HepG2 (cell line): ENCODE results near the gene CTCF. TPM values are rescaled to one million over a fixed set of nuclear protein-coding genes. Genes with fewer than 3 reads are reported as not detected.

ENCODE experiments used
- KDM5B ChIP-seq: sonication (generic); formaldehyde crosslinking; IDR thresholded peaks from 2 replicates; pipeline ENCODE4 v1.4.0; 2020; ENCODE audit warnings: missing genetic modification reagents, mild to moderate bottlenecking, borderline replicate concordance
- RBM22 ChIP-seq: fragments of 200-400 bp; formaldehyde crosslinking; optimal IDR thresholded peaks from 2 replicates; pipeline ENCODE3; 2017; ENCODE audit warnings: mild to moderate bottlenecking, low read length, moderate library complexity
- REPIN1 ChIP-seq: sonication (generic); formaldehyde crosslinking; IDR thresholded peaks from 2 replicates; pipeline ENCODE4 v1.8.0; 2022; ENCODE audit warnings: missing genetic modification reagents, low read depth, mild to moderate bottlenecking, borderline replicate concordance
- SOX6 ChIP-seq, 2 experiments: fragments of 450-650 bp in 1 of 2; sonication (generic) in 1 of 2; formaldehyde crosslinking in 1 of 2; IDR thresholded peaks; 2 replicates each; pipeline versions ENCODE4 v1.4.0 to v1.6.1; 2017 to 2020; ENCODE audit warnings: antibody characterized with exemption in 1 of 2, mild to moderate bottlenecking in 1 of 2, missing genetic modification reagents in 1 of 2
- ZNF260 ChIP-seq: sonication (generic); formaldehyde crosslinking; IDR thresholded peaks from 2 replicates; pipeline ENCODE4 v1.4.0; 2020; ENCODE audit warnings: missing genetic modification reagents, low read depth, mild to moderate bottlenecking, borderline replicate concordance
- ZNF292 ChIP-seq: sonication (generic); formaldehyde crosslinking; IDR thresholded peaks from 2 replicates; pipeline ENCODE4 v1.8.1; 2022; ENCODE audit warnings: mild to moderate bottlenecking, low read depth, missing genetic modification reagents, borderline replicate concordance
- ZNF44 ChIP-seq: sonication (generic); formaldehyde crosslinking; IDR thresholded peaks from 2 replicates; pipeline ENCODE4 v1.5.1; 2020; ENCODE audit warnings: mild to moderate bottlenecking, missing genetic modification reagents
- ZNF775 ChIP-seq: sonication (generic); formaldehyde crosslinking; IDR thresholded peaks from 2 replicates; pipeline ENCODE4 v1.4.0; 2020; ENCODE audit warnings: missing genetic modification reagents, mild to moderate bottlenecking, moderate library complexity, borderline replicate concordance
- polyA plus RNA-seq, 8 experiments: library from polyadenylated mRNA; depleted of rRNA in 3 of 8; stranded (reverse) in 7 of 8; unstranded in 1 of 8; fragments of >200 nt; fragmentation: Illumina TruSeq in 4 of 8; extraction: Trizol in 4 of 8; gene quantifications; 2 replicates each; pipeline versions ENCODE4 v1.2.1 to v1.2.3, GENCODE V29; 2011 to 2016; ENCODE audit warnings: low read depth in 4 of 8, missing spikeins in 1 of 8, mixed read lengths in 1 of 8; ENCODE audit not compliant: insufficient read depth in 1 of 8
- total RNA-seq, 5 experiments: library from RNA; depleted of rRNA; stranded (reverse); fragments of >200 nt; fragmentation: Illumina TruSeq; extraction: Trizol; gene quantifications; 2 replicates each; pipeline ENCODE4 v1.2.3, GENCODE V29; 2016; ENCODE audit warnings: low read depth in 1 of 5
- TF ChIP-seq, protein P1 (sequence below), 2 experiments: IDR thresholded peaks; 2 replicates each; pipeline ENCODE4 v1.6.1; 2011 to 2012; ENCODE audit warnings: low read length in 2 of 2, borderline replicate concordance in 1 of 2, low read depth in 1 of 2, mild to moderate bottlenecking in 1 of 2, moderate library complexity in 1 of 2
- TF ChIP-seq, protein P2 (sequence below): sonication (generic); formaldehyde crosslinking; IDR thresholded peaks from 2 replicates; pipeline ENCODE4 v1.4.0; 2020; ENCODE audit warnings: missing genetic modification reagents
- TF ChIP-seq, protein P3 (sequence below): sonication (generic); formaldehyde crosslinking; IDR thresholded peaks from 2 replicates; pipeline ENCODE4 v1.4.0; 2020; ENCODE audit warnings: missing genetic modification reagents, borderline replicate concordance
- TF ChIP-seq, protein P4 (sequence below): sonication (generic); formaldehyde crosslinking; IDR thresholded peaks from 2 replicates; pipeline ENCODE4 v1.4.0; 2020; ENCODE audit warnings: missing genetic modification reagents
- TF ChIP-seq, protein P5 (sequence below): sonication (generic); formaldehyde crosslinking; IDR thresholded peaks from 2 replicates; pipeline ENCODE4 v1.5.0; 2020; ENCODE audit warnings: mild to moderate bottlenecking, missing genetic modification reagents, borderline replicate concordance
- TF ChIP-seq, protein P6 (sequence below): sonication (generic); formaldehyde crosslinking; IDR thresholded peaks from 2 replicates; pipeline ENCODE4 v1.4.0; 2020; ENCODE audit warnings: missing genetic modification reagents; ENCODE audit errors: not compliant biosample characterization

Gene CTCF
- total and polyA plus RNA-seq, 2 of the 13 experiments (the other 11 are each of a cell fraction or from before 2014, with no cell fraction given), result 19.5 to 37.5 TPM

DNA sequence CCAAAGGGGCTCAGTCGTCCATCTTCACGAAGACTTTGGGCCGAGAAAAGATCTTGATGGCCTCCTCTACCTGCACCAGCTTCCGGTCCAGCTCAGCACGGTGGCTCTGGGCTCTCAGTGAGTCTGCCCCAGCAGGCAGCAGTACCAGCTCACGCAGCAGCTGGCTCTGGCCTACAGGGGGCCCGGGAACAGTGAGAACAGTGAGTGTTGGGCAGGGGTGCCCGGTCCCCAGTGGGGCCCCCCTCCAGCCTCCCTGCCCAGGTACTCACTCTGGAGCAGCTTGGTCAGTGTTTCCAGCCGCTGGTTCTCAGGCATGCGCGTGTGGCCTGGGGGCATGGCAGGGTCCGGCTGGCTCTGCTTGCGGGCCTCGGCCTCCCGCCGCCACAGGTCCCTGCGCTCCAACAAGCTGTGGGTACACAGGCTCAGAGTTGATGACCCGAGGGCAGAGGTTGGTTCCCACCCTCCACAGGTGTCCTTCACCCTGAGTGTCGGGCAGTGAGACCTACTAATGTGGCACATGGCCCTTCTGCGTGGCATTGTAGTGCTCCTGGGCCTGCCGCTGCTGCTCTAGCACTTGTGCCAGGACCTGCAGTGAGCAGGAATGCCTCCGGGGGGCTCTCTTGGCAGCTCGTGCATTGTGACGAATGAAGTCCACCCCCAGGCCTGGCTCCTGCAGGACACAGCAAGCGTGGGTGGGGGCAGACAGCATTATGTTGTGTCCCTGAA lies 101.0 kb downstream of the CTCF start (continued):
- TF ChIP-seq, protein P1, sequence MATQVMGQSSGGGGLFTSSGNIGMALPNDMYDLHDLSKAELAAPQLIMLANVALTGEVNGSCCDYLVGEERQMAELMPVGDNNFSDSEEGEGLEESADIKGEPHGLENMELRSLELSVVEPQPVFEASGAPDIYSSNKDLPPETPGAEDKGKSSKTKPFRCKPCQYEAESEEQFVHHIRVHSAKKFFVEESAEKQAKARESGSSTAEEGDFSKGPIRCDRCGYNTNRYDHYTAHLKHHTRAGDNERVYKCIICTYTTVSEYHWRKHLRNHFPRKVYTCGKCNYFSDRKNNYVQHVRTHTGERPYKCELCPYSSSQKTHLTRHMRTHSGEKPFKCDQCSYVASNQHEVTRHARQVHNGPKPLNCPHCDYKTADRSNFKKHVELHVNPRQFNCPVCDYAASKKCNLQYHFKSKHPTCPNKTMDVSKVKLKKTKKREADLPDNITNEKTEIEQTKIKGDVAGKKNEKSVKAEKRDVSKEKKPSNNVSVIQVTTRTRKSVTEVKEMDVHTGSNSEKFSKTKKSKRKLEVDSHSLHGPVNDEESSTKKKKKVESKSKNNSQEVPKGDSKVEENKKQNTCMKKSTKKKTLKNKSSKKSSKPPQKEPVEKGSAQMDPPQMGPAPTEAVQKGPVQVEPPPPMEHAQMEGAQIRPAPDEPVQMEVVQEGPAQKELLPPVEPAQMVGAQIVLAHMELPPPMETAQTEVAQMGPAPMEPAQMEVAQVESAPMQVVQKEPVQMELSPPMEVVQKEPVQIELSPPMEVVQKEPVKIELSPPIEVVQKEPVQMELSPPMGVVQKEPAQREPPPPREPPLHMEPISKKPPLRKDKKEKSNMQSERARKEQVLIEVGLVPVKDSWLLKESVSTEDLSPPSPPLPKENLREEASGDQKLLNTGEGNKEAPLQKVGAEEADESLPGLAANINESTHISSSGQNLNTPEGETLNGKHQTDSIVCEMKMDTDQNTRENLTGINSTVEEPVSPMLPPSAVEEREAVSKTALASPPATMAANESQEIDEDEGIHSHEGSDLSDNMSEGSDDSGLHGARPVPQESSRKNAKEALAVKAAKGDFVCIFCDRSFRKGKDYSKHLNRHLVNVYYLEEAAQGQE (IDR thresholded peaks at IDR 0.05; ENCODE audit: borderline replicate concordance in 1 of 2, low read depth in 1 of 2, low read length in 2 of 2), result no peak
- TF ChIP-seq, protein P2, sequence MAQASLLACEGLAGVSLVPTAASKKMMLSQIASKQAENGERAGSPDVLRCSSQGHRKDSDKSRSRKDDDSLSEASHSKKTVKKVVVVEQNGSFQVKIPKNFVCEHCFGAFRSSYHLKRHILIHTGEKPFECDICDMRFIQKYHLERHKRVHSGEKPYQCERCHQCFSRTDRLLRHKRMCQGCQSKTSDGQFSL (CRISPR knock-in tag), result no peak
- TF ChIP-seq ZNF44 (CRISPR knock-in tag), result no peak
- TF ChIP-seq ZNF292 (CRISPR knock-in tag), result no peak
- TF ChIP-seq, protein P3, sequence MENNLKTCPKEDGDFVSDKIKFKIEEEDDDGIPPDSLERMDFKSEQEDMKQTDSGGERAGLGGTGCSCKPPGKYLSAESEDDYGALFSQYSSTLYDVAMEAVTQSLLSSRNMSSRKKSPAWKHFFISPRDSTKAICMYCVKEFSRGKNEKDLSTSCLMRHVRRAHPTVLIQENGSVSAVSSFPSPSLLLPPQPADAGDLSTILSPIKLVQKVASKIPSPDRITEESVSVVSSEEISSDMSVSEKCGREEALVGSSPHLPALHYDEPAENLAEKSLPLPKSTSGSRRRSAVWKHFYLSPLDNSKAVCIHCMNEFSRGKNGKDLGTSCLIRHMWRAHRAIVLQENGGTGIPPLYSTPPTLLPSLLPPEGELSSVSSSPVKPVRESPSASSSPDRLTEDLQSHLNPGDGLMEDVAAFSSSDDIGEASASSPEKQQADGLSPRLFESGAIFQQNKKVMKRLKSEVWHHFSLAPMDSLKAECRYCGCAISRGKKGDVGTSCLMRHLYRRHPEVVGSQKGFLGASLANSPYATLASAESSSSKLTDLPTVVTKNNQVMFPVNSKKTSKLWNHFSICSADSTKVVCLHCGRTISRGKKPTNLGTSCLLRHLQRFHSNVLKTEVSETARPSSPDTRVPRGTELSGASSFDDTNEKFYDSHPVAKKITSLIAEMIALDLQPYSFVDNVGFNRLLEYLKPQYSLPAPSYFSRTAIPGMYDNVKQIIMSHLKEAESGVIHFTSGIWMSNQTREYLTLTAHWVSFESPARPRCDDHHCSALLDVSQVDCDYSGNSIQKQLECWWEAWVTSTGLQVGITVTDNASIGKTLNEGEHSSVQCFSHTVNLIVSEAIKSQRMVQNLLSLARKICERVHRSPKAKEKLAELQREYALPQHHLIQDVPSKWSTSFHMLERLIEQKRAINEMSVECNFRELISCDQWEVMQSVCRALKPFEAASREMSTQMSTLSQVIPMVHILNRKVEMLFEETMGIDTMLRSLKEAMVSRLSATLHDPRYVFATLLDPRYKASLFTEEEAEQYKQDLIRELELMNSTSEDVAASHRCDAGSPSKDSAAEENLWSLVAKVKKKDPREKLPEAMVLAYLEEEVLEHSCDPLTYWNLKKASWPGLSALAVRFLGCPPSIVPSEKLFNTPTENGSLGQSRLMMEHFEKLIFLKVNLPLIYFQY, result no peak
- TF ChIP-seq, protein P4, sequence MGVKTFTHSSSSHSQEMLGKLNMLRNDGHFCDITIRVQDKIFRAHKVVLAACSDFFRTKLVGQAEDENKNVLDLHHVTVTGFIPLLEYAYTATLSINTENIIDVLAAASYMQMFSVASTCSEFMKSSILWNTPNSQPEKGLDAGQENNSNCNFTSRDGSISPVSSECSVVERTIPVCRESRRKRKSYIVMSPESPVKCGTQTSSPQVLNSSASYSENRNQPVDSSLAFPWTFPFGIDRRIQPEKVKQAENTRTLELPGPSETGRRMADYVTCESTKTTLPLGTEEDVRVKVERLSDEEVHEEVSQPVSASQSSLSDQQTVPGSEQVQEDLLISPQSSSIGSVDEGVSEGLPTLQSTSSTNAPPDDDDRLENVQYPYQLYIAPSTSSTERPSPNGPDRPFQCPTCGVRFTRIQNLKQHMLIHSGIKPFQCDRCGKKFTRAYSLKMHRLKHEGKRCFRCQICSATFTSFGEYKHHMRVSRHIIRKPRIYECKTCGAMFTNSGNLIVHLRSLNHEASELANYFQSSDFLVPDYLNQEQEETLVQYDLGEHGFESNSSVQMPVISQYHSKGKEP (CRISPR knock-in tag), result no peak
- no peak for TF ChIP-seq KDM5B (CRISPR knock-in tag)
- no peak for TF ChIP-seq REPIN1 (CRISPR knock-in tag)
- TF ChIP-seq ZNF260, result no peak
- no peak for TF ChIP-seq ZNF775 (CRISPR knock-in tag)
- TF ChIP-seq, protein P5, sequence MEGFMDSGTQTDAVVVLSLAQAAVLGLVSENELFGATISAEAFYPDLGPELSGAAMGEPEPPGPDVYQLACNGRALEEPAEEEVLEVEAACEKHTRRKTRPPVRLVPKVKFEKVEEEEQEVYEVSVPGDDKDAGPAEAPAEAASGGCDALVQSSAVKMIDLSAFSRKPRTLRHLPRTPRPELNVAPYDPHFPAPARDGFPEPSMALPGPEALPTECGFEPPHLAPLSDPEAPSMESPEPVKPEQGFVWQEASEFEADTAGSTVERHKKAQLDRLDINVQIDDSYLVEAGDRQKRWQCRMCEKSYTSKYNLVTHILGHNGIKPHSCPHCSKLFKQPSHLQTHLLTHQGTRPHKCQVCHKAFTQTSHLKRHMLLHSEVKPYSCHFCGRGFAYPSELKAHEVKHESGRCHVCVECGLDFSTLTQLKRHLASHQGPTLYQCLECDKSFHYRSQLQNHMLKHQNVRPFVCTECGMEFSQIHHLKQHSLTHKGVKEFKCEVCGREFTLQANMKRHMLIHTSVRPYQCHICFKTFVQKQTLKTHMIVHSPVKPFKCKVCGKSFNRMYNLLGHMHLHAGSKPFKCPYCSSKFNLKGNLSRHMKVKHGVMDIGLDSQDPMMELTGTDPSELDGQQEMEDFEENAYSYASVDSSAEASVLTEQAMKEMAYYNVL (CRISPR knock-in tag), result 0 out of 2 replicates have a peak, but pooled peaks have one; percentile 24
- no peak for TF ChIP-seq RBM22
- TF ChIP-seq, protein P6, sequence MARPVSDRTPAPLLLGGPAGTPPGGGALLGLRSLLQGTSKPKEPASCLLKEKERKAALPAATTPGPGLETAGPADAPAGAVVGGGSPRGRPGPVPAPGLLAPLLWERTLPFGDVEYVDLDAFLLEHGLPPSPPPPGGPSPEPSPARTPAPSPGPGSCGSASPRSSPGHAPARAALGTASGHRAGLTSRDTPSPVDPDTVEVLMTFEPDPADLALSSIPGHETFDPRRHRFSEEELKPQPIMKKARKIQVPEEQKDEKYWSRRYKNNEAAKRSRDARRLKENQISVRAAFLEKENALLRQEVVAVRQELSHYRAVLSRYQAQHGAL (CRISPR knock-in tag), result no peak
- TF ChIP-seq SOX6 (IDR thresholded peaks at IDR 0.05), result no peak
- no peak for TF ChIP-seq SOX6 (CRISPR knock-in tag; IDR thresholded peaks at IDR 0.05)
